Endothelial cell (in vitro differentiated cells): Measurements from ENCODE around the gene FBXL13. TPM values are rescaled to one million over a fixed set of nuclear protein-coding genes. Genes with fewer than 3 reads are reported as not detected.

ENCODE experiments used
- DNase-seq: peaks from one replicate; pipeline ENCODE4 v3.0.0; 2021; ENCODE audit warnings: low spot score
- H3K27ac Mint-ChIP-seq: one replicate; pipeline ENCODE4 v1.8.0; 2021; ENCODE audit warnings: mixed read lengths, inconsistent platforms; ENCODE audit not compliant: unreplicated experiment
- H3K27me3 Mint-ChIP-seq: one replicate; pipeline ENCODE4 v1.8.0; 2021; ENCODE audit warnings: mild to moderate bottlenecking, moderate library complexity, mixed read lengths, inconsistent platforms; ENCODE audit not compliant: unreplicated experiment
- H3K36me3 Mint-ChIP-seq: one replicate; pipeline ENCODE4 v1.8.0; 2021; ENCODE audit warnings: mild to moderate bottlenecking, low read depth, mixed read lengths, inconsistent platforms; ENCODE audit not compliant: unreplicated experiment
- H3K4me1 Mint-ChIP-seq: one replicate; pipeline ENCODE4 v1.8.0; 2021; ENCODE audit warnings: mild to moderate bottlenecking, mixed read lengths, inconsistent platforms; ENCODE audit not compliant: unreplicated experiment
- H3K4me3 Mint-ChIP-seq: one replicate; pipeline ENCODE4 v1.8.0; 2021; ENCODE audit warnings: mild to moderate bottlenecking, mixed read lengths, inconsistent platforms; ENCODE audit not compliant: unreplicated experiment
- H3K9me3 Mint-ChIP-seq: one replicate; pipeline ENCODE4 v1.8.0; 2021; ENCODE audit warnings: mixed read lengths, inconsistent platforms; ENCODE audit not compliant: unreplicated experiment
- total RNA-seq: library from RNA; stranded (reverse); fragmentation: NEBNext Ultra II Directional; extraction: Animal tissue kit (Norgen Biotek cat#: 25700); gene quantifications from one replicate; pipeline ENCODE4 v1.2.1, GENCODE V29; 2021; ENCODE audit not compliant: unreplicated experiment
- TF ChIP-seq, protein P1 (sequence below): fragments of 200-600 bp; sonication (generic); IDR thresholded peaks from one replicate; pipeline ENCODE4 v1.5.0; 2021; ENCODE audit warnings: antibody characterized with exemption; ENCODE audit not compliant: unreplicated experiment

FBXL13 gene
- total RNA-seq, 1 donor from 2014 or later = 3.4 TPM

DNA sequence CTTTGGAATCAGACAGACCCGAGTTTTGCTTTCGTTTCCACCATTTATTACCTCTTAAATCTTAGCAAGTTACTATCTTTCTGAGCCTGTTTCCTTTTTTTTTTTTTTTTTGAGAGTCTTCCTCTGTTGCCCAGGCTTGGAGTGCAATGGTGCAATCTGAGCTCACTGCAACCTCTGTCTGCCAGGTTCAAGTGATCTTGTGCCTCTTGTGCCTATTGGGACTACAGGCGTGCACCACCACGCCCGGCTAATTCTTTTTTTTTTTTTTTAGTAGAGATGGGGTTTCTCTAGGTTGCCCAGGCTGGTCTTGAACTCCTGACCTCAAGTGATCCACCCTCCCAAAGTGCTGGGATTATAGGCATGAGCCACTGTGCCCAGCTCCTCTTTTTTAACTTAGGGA is 241.3 kb downstream of the FBXL13 start:
- H3K36me3 Mint-ChIP-seq = no peaks in the 10 kb centered on the region
- H3K27ac Mint-ChIP-seq = no peak overlapping the region
- no peaks in the 10 kb centered on the region for H3K4me1 Mint-ChIP-seq
- no peaks in the 10 kb centered on the region for H3K9me3 Mint-ChIP-seq
- TF ChIP-seq, protein P1, sequence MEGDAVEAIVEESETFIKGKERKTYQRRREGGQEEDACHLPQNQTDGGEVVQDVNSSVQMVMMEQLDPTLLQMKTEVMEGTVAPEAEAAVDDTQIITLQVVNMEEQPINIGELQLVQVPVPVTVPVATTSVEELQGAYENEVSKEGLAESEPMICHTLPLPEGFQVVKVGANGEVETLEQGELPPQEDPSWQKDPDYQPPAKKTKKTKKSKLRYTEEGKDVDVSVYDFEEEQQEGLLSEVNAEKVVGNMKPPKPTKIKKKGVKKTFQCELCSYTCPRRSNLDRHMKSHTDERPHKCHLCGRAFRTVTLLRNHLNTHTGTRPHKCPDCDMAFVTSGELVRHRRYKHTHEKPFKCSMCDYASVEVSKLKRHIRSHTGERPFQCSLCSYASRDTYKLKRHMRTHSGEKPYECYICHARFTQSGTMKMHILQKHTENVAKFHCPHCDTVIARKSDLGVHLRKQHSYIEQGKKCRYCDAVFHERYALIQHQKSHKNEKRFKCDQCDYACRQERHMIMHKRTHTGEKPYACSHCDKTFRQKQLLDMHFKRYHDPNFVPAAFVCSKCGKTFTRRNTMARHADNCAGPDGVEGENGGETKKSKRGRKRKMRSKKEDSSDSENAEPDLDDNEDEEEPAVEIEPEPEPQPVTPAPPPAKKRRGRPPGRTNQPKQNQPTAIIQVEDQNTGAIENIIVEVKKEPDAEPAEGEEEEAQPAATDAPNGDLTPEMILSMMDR = no peak
- H3K27me3 Mint-ChIP-seq = no peaks in the 10 kb centered on the region
- DNase-seq = no peak
- no peak overlapping the region for H3K4me3 Mint-ChIP-seq

DNA sequence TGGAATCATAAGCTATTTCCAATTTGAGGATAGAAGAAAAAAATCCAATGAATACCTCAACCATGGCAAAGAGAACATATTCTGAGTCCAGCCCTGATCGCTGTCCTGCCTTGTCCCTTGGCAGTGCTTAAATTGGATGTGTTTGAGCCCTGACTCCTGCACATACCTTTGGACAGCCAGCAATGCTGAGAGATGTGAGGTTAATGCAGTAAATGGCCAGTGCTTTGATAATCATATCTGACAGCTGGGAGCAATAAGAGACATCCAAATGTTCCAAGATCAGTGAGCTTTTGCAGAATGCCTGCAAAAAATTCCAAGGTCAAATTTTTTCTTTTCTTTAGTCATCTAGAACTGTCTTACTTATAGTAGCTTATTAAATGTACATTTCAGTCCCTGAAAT is 241.9 kb downstream of the FBXL13 start:
- H3K36me3 Mint-ChIP-seq = no peaks in the 10 kb centered on the region
- no peaks in the 10 kb centered on the region for H3K4me1 Mint-ChIP-seq
- H3K4me3 Mint-ChIP-seq = no peak overlapping the region
- H3K27ac Mint-ChIP-seq = no peak overlapping the region
- TF ChIP-seq, protein P1 = no peak
- no peak for DNase-seq
- no peaks in the 10 kb centered on the region for H3K9me3 Mint-ChIP-seq
- no peaks in the 10 kb centered on the region for H3K27me3 Mint-ChIP-seq

DNA sequence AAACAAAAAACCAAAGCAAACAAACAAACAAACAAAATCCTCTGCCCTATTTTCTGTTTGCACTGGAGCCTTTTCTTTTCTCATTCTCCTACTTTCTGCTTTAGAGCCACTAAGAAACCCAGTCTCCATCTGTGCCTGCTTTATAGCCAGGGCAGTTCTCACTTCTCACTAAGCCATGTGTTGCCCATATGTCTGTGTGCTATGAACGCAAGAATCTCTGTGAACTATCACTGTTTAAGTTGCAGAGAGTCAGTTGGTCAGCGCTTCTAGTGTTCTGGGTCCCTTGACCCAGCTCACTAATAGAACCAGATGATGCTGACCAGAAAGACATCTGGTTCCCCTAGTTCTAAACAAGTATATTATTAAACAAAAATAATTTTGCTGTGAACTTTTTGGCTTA is 244.4 kb downstream of the FBXL13 start:
- Mint-ChIP-seq H3K4me3 (no peak overlapping the region), H3K4me1 (no peaks in the 10 kb centered on the region), H3K27ac (no peak overlapping the region), H3K36me3 (no peaks in the 10 kb centered on the region), H3K9me3 (no peaks in the 10 kb centered on the region), H3K27me3 (no peaks in the 10 kb centered on the region)
- no peak for DNase-seq
- TF ChIP-seq, protein P1 = no peak

DNA sequence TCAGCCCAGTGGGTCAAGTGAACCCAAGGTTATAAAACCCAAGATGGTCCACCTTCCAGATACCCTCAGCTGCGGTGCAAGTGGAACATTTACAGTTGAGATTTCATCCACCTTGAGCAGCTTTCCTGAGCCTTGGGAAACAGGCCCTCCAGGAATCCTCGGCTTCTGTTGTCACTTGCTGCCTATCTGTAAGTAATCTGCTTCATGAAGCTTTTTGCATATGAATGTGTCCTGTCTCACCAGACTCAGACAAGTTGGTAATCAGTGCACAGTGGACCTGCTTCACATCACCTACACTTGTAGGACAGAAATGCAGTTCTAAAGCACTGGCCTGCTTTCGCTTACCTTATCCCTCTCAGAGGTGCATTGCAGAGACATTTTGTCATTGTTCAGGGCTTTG is 245.5 kb downstream of the FBXL13 start:
- no peaks in the 10 kb centered on the region for H3K9me3 Mint-ChIP-seq
- no peak overlapping the region for H3K27ac Mint-ChIP-seq
- no peaks in the 10 kb centered on the region for H3K36me3 Mint-ChIP-seq
- no peak overlapping the region for H3K4me3 Mint-ChIP-seq
- H3K4me1 Mint-ChIP-seq = no peaks in the 10 kb centered on the region
- DNase-seq = no peak
- TF ChIP-seq, protein P1 = no peak
- H3K27me3 Mint-ChIP-seq = no peaks in the 10 kb centered on the region

DNA sequence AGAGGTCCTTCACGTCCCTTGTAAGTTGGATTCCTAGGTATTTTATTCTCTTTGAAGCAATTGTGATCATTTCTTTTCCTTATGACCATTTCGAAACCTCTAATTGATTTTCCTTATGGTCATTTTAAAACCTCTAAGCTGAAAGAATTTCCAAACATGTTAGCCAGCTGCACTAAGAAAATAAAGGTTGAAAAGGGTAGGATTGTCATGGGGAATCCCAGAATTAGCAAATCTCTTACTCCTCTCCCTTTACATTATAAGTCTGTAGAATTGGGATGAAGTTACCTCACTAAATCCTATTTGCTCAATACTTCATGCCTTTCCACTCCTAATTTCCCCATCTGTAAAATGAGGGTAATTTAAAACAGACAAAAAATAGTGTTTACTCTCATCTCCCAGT is 246.3 kb downstream of the FBXL13 start:
- Mint-ChIP-seq H3K36me3 (no peaks in the 10 kb centered on the region), H3K4me1 (no peaks in the 10 kb centered on the region), H3K4me3 (no peak overlapping the region), H3K9me3 (no peaks in the 10 kb centered on the region), H3K27me3 (no peaks in the 10 kb centered on the region), H3K27ac (no peak overlapping the region)
- TF ChIP-seq, protein P1 = no peak
- no peak for DNase-seq
